H1 (cell line): ENCODE measurements around the gene CXCL16. TPM values are rescaled to one million over a fixed set of nuclear protein-coding genes. Genes with fewer than 3 reads are reported as not detected.

Source experiments
- E2F6 ChIP-seq: IDR thresholded peaks from 2 replicates; pipeline ENCODE4 v1.6.1; 2012; ENCODE audit warnings: inconsistent platforms
- POU5F1 ChIP-seq: IDR thresholded peaks from 2 replicates; pipeline ENCODE4 v1.6.1; 2011; ENCODE audit warnings: low read depth, mild to moderate bottlenecking, low read length, moderate library complexity
- RNF2 ChIP-seq: fragments of 200-900, 300-1000 bp; sonication (generic); IDR thresholded peaks from 2 replicates; pipeline ENCODE4 v1.7.1; 2016; ENCODE audit warnings: borderline replicate concordance, low read depth, mild to moderate bottlenecking, antibody characterized with exemption, low read length; ENCODE audit not compliant: poor library complexity, severe bottlenecking; ENCODE audit errors: missing control alignments
- TCF12 ChIP-seq: IDR thresholded peaks from 2 replicates; pipeline ENCODE4 v1.6.1; 2011; ENCODE audit warnings: low read depth, mild to moderate bottlenecking, low read length
- polyA plus RNA-seq, 7 experiments: library from polyadenylated mRNA; depleted of rRNA in 3 of 7; stranded (reverse) in 5 of 7; unstranded in 2 of 7; fragments of >200 nt in 5 of 7; fragments of 200-250 nt in 2 of 7; gene quantifications; 1 replicate in 5 of 7; 2 replicates in 1 of 7; 4 replicates in 1 of 7; pipeline versions ENCODE4 v1.2.1 to v1.2.3, GENCODE V29; 2011 to 2013; ENCODE audit warnings: missing spikeins in 2 of 7, mixed read lengths in 2 of 7
- total RNA-seq: library from RNA; stranded (reverse); fragmentation: NEBNext Ultra II Directional; extraction: Animal tissue kit (Norgen Biotek cat#: 25700); gene quantifications from 2 replicates; pipeline ENCODE4 v1.2.1, GENCODE V29; 2021

Gene CXCL16
- total and polyA plus RNA-seq, 2 of the 8 experiments (the other 6 are each of a cell fraction or from before 2014, with no cell fraction given): 3.5 to 4.8 TPM

- TF ChIP-seq TCF12 (no peak), E2F6 (no peak), RNF2 (no peak), POU5F1 (no peak)
These were observed 48.6 kb upstream of the CXCL16 start (continued) for GRCh38 chr17:4788159-4788806.
